ENCODE data around the gene EP400. TPM values are rescaled to one million over a fixed set of nuclear protein-coding genes. Genes with fewer than 3 reads are reported as not detected.

EP400 gene
- total RNA-seq, 6 experiments from 2014 or later, result 27.5 to 35.3 (median 30.4) TPM

DNA sequence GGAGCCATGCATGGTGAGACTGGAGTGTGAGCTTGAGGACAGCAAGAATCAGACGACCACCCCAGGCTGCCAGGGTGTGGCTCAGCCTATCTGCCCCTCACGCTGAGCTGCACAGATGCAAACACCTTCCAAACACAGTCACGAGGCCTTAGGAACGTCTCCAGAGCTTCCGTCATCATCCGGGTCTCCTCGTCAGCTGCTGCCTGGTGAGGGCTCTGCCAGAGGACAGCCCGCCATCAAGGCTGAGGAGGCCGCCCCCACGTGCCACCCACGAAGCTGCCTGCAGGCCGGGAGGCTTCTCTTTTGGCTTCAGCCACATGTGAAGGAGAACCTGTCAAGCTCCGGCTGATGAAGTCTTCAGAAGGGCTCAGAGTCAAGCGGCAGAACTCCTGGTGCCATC is 180.9 kb downstream of the EP400 start:
- Mint-ChIP-seq H3K4me3 (no peak overlapping the region), H3K4me1 (ENCODE audit: low read depth) (no peaks in the 10 kb centered on the region), H3K9me3 (no peaks in the 10 kb centered on the region), H3K36me3 (ENCODE audit: low read depth) (peaks cover 37% of the 10 kb centered on the region), H3K27me3 (ENCODE audit: insufficient read depth) (no peaks in the 10 kb centered on the region; the same call in none of the 2 replicates), H3K27ac (no peak overlapping the region)
- TF ChIP-seq CTCF (IDR thresholded peaks at IDR 0.05), result no peak
- no peak for DNase-seq

Other genes starting within 250 kb of the EP400 start
- 10 to 100 TPM; 23.9 to 32.4 (median 28.8) TPM for gene SFSWAP, start 238.9 kb upstream of the EP400 start, total RNA-seq (2021; fragmentation: NEBNext Ultra II Directional; extraction: Animal tissue kit (Norgen Biotek cat#: 25700))
- gene MMP17, start 121.5 kb upstream of the EP400 start, total RNA-seq (2021; fragmentation: NEBNext Ultra II Directional; extraction: Animal tissue kit (Norgen Biotek cat#: 25700)), result 10 to 100 TPM; 23.9 to 31.5 (median 26.6) TPM
- gene ULK1, start 55.3 kb upstream of the EP400 start, total RNA-seq (2021; fragmentation: NEBNext Ultra II Directional; extraction: Animal tissue kit (Norgen Biotek cat#: 25700)), result 10 to 100 TPM; 21.4 to 35.0 (median 25.5) TPM
- gene PUS1, start 20.7 kb upstream of the EP400 start, total RNA-seq (2021; fragmentation: NEBNext Ultra II Directional; extraction: Animal tissue kit (Norgen Biotek cat#: 25700)), result 10 to 100 TPM; 26.2 to 37.7 (median 29.8) TPM
- 10 to 100 TPM; 13.8 to 18.3 (median 16.8) TPM for gene DDX51, start 194.4 kb downstream of the EP400 start, total RNA-seq (2021; fragmentation: NEBNext Ultra II Directional; extraction: Animal tissue kit (Norgen Biotek cat#: 25700))
- gene NOC4L, start 194.5 kb downstream of the EP400 start, total RNA-seq (2021; fragmentation: NEBNext Ultra II Directional; extraction: Animal tissue kit (Norgen Biotek cat#: 25700)), result 10 to 100 TPM; 25.8 to 33.5 (median 31.3) TPM

Measured in HFFc6 (cell line).